Smooth muscle cell (in vitro differentiated cells): ENCODE results near the gene FTH1. TPM values are rescaled to one million over a fixed set of nuclear protein-coding genes. Genes with fewer than 3 reads are reported as not detected.
A peak's percentile ranks its signal among the peaks of the same experiment; 100 is the strongest.

Experiments
- DNase-seq: peaks from one replicate; lab custom pipeline; 2025; ENCODE audit not compliant: unreplicated experiment; lab: John Stamatoyannopoulos, UW
- H2AFZ ChIP-seq: fragments of 200-600 bp; sonication (generic); 2 replicates; pipeline ENCODE4 v1.6.0; 2016; ENCODE audit warnings: antibody characterized with exemption, low read depth, mild to moderate bottlenecking
- H3F3A ChIP-seq: fragments of 200-600 bp; sonication (generic); 2 replicates; pipeline ENCODE4 v1.6.0; 2017; ENCODE audit warnings: antibody characterized with exemption, low read depth
- H3K27ac ChIP-seq: fragments of 200-600 bp; sonication (generic); 2 replicates; pipeline ENCODE4 v1.5.1; 2016; ENCODE audit warnings: low read depth, mild to moderate bottlenecking
- H3K27me3 ChIP-seq: fragments of 200-600 bp; sonication (generic); 2 replicates; pipeline ENCODE4 v1.6.1; 2016; ENCODE audit warnings: low read depth, mild to moderate bottlenecking
- H3K36me3 ChIP-seq: fragments of 200-600 bp; sonication (generic); 2 replicates; pipeline ENCODE4 v1.5.1; 2016; ENCODE audit warnings: low read depth
- H3K4me1 ChIP-seq: fragments of 200-600 bp; sonication (generic); 2 replicates; pipeline ENCODE4 v1.5.1; 2016; ENCODE audit warnings: low read depth
- H3K4me2 ChIP-seq: fragments of 200-600 bp; sonication (generic); 2 replicates; pipeline ENCODE4 v1.6.0; 2016; ENCODE audit warnings: mild to moderate bottlenecking
- H3K4me3 ChIP-seq: fragments of 200-600 bp; sonication (generic); 2 replicates; pipeline ENCODE4 v1.5.1; 2016; ENCODE audit warnings: mild to moderate bottlenecking
- H3K79me2 ChIP-seq: fragments of 200-600 bp; sonication (generic); 2 replicates; pipeline ENCODE4 v1.6.0; 2016; ENCODE audit warnings: low read depth, mild to moderate bottlenecking
- H3K9ac ChIP-seq: fragments of 200-600 bp; sonication (generic); 2 replicates; pipeline ENCODE4 v1.6.0; 2016; ENCODE audit warnings: low read depth
- H3K9me3 ChIP-seq: fragments of 200-600 bp; sonication (generic); replicated peaks from 2 replicates; pipeline ENCODE4 v1.5.1; 2016; ENCODE audit warnings: low read depth
- H4K20me1 ChIP-seq: fragments of 200-600 bp; sonication (generic); 2 replicates; pipeline ENCODE4 v1.6.0; 2016; ENCODE audit warnings: low read depth
- CTCF ChIP-seq: fragments of 200-600 bp; sonication (generic); IDR thresholded peaks from 2 replicates; pipeline ENCODE4 v1.5.1; 2017; ENCODE audit warnings: borderline replicate concordance, mild to moderate bottlenecking, antibody characterized with exemption; ENCODE audit not compliant: insufficient read depth, poor library complexity, severe bottlenecking
- WGBS: methylation state at CpG from one replicate; pipeline ENCODE4 v1.1.7; 2016; ENCODE audit warnings: low lambda C conversion rate; 5-methylcytosine and 5-hydroxymethylcytosine counted together
- polyA plus RNA-seq: library from polyadenylated mRNA; unstranded; fragments of >200 nt; fragmentation: Nextera tagmentation; extraction: Ambion mirVana; gene quantifications from 2 replicates; pipeline ENCODE4 v1.2.1, GENCODE V29; 2016
- total RNA-seq: library from RNA; depleted of rRNA; stranded (reverse); fragments of >200 nt; gene quantifications from 2 replicates; pipeline ENCODE4 v1.2.3, GENCODE V29; 2014

FTH1 gene
- total and polyA plus RNA-seq, 2 experiments from 2014 or later: 1,173 to 6,048 TPM

GRCh38 chr11:61947486-61948210 is 19.8 kb downstream of the FTH1 start:
- H3K9me3 ChIP-seq: no peaks in the 10 kb centered on the region
- no peaks in the 10 kb centered on the region for H3K79me2 ChIP-seq
- no peak overlapping the region for H3K4me3 ChIP-seq
- peak; percentile 50 for DNase-seq
- WGBS: 9% methylated on average over 8 of the region's 8 CpGs
- H3K36me3 ChIP-seq: no peaks in the 10 kb centered on the region
- H3K27ac ChIP-seq: no peak overlapping the region
- no peaks in the 10 kb centered on the region for H3F3A ChIP-seq
- H4K20me1 ChIP-seq: no peaks in the 10 kb centered on the region
- H2AFZ ChIP-seq: no peak overlapping the region
- H3K4me2 ChIP-seq: no peak overlapping the region
- no peak overlapping the region for H3K9ac ChIP-seq
- H3K4me1 ChIP-seq: no peaks in the 10 kb centered on the region
- peaks cover 4% of the 10 kb centered on the region for H3K27me3 ChIP-seq
- peak; percentile 86 for TF ChIP-seq CTCF

DNA sequence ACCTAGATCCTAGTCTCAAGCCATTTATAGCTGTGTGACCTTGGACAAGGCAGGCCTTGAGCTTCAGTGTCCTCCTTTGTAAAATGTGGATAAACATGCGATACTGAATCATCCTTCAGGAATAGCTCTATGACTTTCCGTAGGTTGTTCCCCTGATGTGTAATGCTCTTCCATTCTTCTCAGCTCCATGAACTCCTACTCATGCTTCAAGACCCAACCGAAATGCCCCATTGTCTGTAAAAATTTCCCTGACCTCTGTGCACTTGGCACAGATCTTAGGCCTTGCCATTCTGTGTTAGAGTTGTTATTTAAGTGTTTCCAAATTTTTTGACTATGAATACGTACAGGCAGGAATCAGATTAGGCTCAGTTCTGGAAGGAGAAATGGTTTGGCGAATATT is 20.5 kb downstream of the FTH1 start:
- H2AFZ ChIP-seq: no peak overlapping the region
- no peaks in the 10 kb centered on the region for H3K4me1 ChIP-seq
- peaks cover 4% of the 10 kb centered on the region for H3K27me3 ChIP-seq
- no peak overlapping the region for H3K27ac ChIP-seq
- H4K20me1 ChIP-seq: no peaks in the 10 kb centered on the region
- no peak for DNase-seq
- no peak overlapping the region for H3K4me2 ChIP-seq
- H3K9ac ChIP-seq: no peak overlapping the region
- no peaks in the 10 kb centered on the region for H3F3A ChIP-seq
- no peak for TF ChIP-seq CTCF
- 88% methylated on average over 5 of the region's 5 CpGs for whole genome bisulfite sequencing
- no peaks in the 10 kb centered on the region for H3K36me3 ChIP-seq
- no peaks in the 10 kb centered on the region for H3K9me3 ChIP-seq
- no peaks in the 10 kb centered on the region for H3K79me2 ChIP-seq
- no peak overlapping the region for H3K4me3 ChIP-seq

GRCh38 chr11:61945191-61945590 is 22.2 kb downstream of the FTH1 start:
- WGBS: 93% methylated on average over 13 of the region's 13 CpGs
- no peak for DNase-seq
- H3K79me2 ChIP-seq: no peaks in the 10 kb centered on the region
- H3K9ac ChIP-seq: no peak overlapping the region
- H3K4me3 ChIP-seq: no peak overlapping the region
- no peaks in the 10 kb centered on the region for H3K4me1 ChIP-seq
- no peaks in the 10 kb centered on the region for H3K9me3 ChIP-seq
- no peaks in the 10 kb centered on the region for H3F3A ChIP-seq
- no peaks in the 10 kb centered on the region for H4K20me1 ChIP-seq
- no peak overlapping the region for H3K4me2 ChIP-seq
- TF ChIP-seq CTCF: no peak
- peaks cover 4% of the 10 kb centered on the region for H3K27me3 ChIP-seq
- no peaks in the 10 kb centered on the region for H3K36me3 ChIP-seq
- no peak overlapping the region for H2AFZ ChIP-seq
- H3K27ac ChIP-seq: no peak overlapping the region

DNA sequence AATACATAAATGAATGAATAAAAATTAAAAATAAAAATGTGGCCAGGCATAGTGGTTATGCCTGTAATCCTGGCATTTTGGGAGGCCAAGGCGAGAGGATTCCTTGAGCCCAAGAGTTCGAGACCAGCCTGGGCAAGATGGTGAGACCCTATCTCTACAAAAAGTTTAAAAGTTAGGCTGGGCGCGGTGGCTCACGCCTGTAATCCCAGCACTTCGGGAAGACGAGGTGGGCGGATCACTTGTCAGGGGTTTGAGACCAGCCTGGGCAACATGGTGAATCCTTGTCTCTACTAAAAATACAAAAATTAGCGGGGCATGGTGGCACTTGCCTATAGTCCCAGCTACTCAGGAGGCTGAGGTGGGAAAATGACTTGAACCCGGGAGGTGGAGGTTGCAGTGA is 27.0 kb downstream of the FTH1 start:
- Histone ChIP-seq H3K36me3 (no peaks in the 10 kb centered on the region), H3K4me3 (no peak overlapping the region), H3K27ac (no peak overlapping the region), H3F3A (no peaks in the 10 kb centered on the region), H3K4me2 (no peak overlapping the region), H3K9ac (no peak overlapping the region), H3K27me3 (peaks cover 4% of the 10 kb centered on the region), H3K4me1 (no peaks in the 10 kb centered on the region), H2AFZ (no peak overlapping the region), H4K20me1 (no peaks in the 10 kb centered on the region), H3K9me3 (no peaks in the 10 kb centered on the region), H3K79me2 (no peaks in the 10 kb centered on the region)
- no peak for DNase-seq
- no peak for TF ChIP-seq CTCF
- WGBS: 81% methylated on average over 10 of the region's 10 CpGs
